Brain microvascular endothelial cell (primary cell): Measurements from ENCODE around the gene ANKRD39.
A peak's percentile ranks its signal among the peaks of the same experiment; 100 is the strongest.

Source experiments
- DNase-seq: peaks from one replicate; pipeline ENCODE4 v3.0.0-alpha.2; 2020
- H3K27ac ChIP-seq: fragments of 250-450 bp; sonication (Bioruptor Pico); 2 replicates; pipeline ENCODE4 v1.5.1; 2020; ENCODE audit warnings: mild to moderate bottlenecking, moderate library complexity
- H3K27me3 ChIP-seq: fragments of 250-450 bp; sonication (Bioruptor Pico); replicated peaks from 2 replicates; pipeline ENCODE4 v1.5.1; 2020; ENCODE audit warnings: mild to moderate bottlenecking
- H3K36me3 ChIP-seq: fragments of 250-450 bp; sonication (Bioruptor Pico); replicated peaks from 2 replicates; pipeline ENCODE4 v1.5.1; 2020; ENCODE audit warnings: mild to moderate bottlenecking
- H3K4me3 ChIP-seq: 2 replicates; pipeline ENCODE4 v1.5.1; 2011; ENCODE audit warnings: low read depth, mild to moderate bottlenecking, control low read depth, low read length, moderate library complexity
- in situ Hi-C: cut with HindIII; loops from 2 replicates; pipeline ENCODE4 v1.10.0; 2017; ENCODE audit warnings: low sequenced_read_pairs, low pct_ligation_motif_present
- TF ChIP-seq, protein P1 (sequence below): IDR thresholded peaks from 2 replicates; pipeline ENCODE4 v1.5.1; 2011; ENCODE audit warnings: low read depth, mild to moderate bottlenecking, moderate library complexity, low read length, control low read depth, inconsistent platforms; ENCODE audit errors: missing control alignments

Gene ANKRD39

GRCh38 chr2:96857667-96858372 lies at the start of gene ANKRD39:
Gene ANKRD39, minus strand, starts transcription at chr2:96858016. Its CDS starts 29 bp downstream, at chr2:96857987.
- peak within 1 kb of the TSS; percentile 74 for H3K4me3 ChIP-seq
- DNase-seq = peak; percentile 98
- H3K27me3 ChIP-seq = no peaks in the 10 kb centered on the region
- in situ Hi-C loops = no loop called here
- no peak within 1 kb of the TSS for H3K27ac ChIP-seq
- TF ChIP-seq, protein P1, sequence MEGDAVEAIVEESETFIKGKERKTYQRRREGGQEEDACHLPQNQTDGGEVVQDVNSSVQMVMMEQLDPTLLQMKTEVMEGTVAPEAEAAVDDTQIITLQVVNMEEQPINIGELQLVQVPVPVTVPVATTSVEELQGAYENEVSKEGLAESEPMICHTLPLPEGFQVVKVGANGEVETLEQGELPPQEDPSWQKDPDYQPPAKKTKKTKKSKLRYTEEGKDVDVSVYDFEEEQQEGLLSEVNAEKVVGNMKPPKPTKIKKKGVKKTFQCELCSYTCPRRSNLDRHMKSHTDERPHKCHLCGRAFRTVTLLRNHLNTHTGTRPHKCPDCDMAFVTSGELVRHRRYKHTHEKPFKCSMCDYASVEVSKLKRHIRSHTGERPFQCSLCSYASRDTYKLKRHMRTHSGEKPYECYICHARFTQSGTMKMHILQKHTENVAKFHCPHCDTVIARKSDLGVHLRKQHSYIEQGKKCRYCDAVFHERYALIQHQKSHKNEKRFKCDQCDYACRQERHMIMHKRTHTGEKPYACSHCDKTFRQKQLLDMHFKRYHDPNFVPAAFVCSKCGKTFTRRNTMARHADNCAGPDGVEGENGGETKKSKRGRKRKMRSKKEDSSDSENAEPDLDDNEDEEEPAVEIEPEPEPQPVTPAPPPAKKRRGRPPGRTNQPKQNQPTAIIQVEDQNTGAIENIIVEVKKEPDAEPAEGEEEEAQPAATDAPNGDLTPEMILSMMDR = peak; percentile 68
- H3K36me3 ChIP-seq = peaks cover 26% of the 10 kb centered on the region

GRCh38 chr2:96906729-96907114 lies 48.9 kb upstream of the ANKRD39 start:
- H3K27ac ChIP-seq = no peak overlapping the region

DNA sequence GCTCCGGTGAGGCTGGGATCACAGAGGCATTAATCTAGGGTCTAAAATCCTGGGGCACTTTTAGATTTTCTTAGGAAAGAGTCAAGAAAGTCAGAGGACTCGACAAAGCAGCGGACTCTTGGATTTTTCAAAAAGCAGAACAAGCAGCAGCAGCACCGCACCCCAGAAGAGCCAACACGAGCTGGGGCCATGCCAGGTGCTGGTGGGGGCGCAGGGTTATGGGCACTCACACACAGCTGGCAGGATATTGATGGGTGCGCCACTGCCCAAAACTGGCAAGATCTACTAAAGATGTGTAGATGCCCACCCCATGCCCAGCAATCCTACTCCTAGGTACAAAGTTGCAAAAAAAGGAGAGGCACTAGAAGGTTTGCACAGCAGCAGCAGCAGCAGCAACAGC lies 46.0 kb upstream of the ANKRD39 start:
- in situ Hi-C loops = no loop called here
- TF ChIP-seq, protein P1 = no peak
- H3K27me3 ChIP-seq = no peaks in the 10 kb centered on the region

More at GRCh38 chr2:96906729-96907114, 48.9 kb upstream of the ANKRD39 start:
- TF ChIP-seq, protein P1 = no peak
- in situ Hi-C loops = no loop called here
- no peak for DNase-seq
- H3K27me3 ChIP-seq = no peaks in the 10 kb centered on the region
- H3K4me3 ChIP-seq = no peak overlapping the region
- H3K36me3 ChIP-seq = no peaks in the 10 kb centered on the region

GRCh38 chr2:96903318-96903717 lies 45.5 kb upstream of the ANKRD39 start:
- in situ Hi-C loops = no loop called here
- no peak overlapping the region for H3K4me3 ChIP-seq
- H3K36me3 ChIP-seq = no peaks in the 10 kb centered on the region
- DNase-seq = no peak
- TF ChIP-seq, protein P1 = peak; percentile 7
- no peaks in the 10 kb centered on the region for H3K27me3 ChIP-seq
- no peak overlapping the region for H3K27ac ChIP-seq

More for the DNA sequence above, 46.0 kb upstream of the ANKRD39 start:
- DNase-seq = no peak
- H3K36me3 ChIP-seq = no peaks in the 10 kb centered on the region
- no peak overlapping the region for H3K27ac ChIP-seq
- no peak overlapping the region for H3K4me3 ChIP-seq

DNA sequence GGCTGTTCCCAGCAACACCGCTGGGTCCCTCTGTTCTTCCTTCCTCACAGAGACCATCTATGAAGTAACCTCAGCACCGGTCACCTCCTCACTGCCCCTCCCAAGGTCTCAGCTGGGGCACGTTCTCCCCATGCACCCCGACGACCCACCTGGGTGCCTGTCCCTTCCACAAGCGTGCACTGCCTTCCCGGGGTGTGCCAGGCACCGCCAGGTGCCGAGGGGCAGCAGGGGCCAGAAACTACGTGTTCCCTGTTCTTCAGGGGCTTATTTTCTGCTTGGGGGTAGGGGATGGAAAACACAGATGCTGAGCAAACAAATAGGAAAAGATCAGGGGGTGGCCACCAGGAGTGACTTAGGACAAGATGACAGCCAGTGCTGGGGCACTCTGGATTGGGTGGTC lies 42.4 kb upstream of the ANKRD39 start:
- Histone ChIP-seq H3K27me3 (no peaks in the 10 kb centered on the region), H3K4me3 (no peak overlapping the region), H3K36me3 (no peaks in the 10 kb centered on the region), H3K27ac (no peak overlapping the region)
- TF ChIP-seq, protein P1 = no peak
- DNase-seq = no peak
- in situ Hi-C loops = no loop called here

DNA sequence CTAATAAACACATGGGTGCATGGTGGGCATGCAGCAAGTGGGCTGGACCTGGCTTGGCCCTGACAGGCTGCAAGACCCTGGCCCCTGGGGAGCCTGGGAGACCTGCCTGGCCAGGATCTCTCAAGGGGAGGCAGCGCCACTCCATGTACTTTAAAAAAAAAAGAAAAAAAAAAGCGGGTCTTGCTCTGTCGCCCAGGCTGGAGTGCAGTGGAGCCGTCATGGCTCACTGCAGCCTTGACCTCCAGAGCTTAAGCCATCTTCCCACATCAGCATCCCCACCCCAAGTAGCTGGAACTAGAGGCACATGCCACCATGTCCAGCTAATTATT lies 41.6 kb upstream of the ANKRD39 start:
- Histone ChIP-seq H3K36me3 (no peaks in the 10 kb centered on the region), H3K27me3 (no peaks in the 10 kb centered on the region), H3K27ac (no peak overlapping the region), H3K4me3 (no peak overlapping the region)
- in situ Hi-C loops = no loop called here
- TF ChIP-seq, protein P1 = no peak
- DNase-seq = no peak
